HG03280 (cell line): ENCODE data around the gene CTNNA2.

ENCODE experiments used
- ATAC-seq: cut with Tn5 transposase; IDR thresholded peaks from one replicate; pipeline ENCODE4 v1.9.1; 2021; ENCODE audit warnings: mild to moderate bottlenecking, moderate library complexity; ENCODE audit not compliant: unreplicated experiment

The CTNNA2 gene

GRCh38 chr2:80621656-80622055 is 1108.8 kb downstream of the CTNNA2 start:
- ATAC-seq, result no peak

- no peak for ATAC-seq
Observed at GRCh38 chr2:80624062-80624461, 1111.2 kb downstream of the CTNNA2 start.

- ATAC-seq, result no peak
Observed at GRCh38 chr2:80634590-80634989, 1121.7 kb downstream of the CTNNA2 start.

- no peak for ATAC-seq
Observed at GRCh38 chr2:80638783-80639182, 1125.9 kb downstream of the CTNNA2 start.

DNA sequence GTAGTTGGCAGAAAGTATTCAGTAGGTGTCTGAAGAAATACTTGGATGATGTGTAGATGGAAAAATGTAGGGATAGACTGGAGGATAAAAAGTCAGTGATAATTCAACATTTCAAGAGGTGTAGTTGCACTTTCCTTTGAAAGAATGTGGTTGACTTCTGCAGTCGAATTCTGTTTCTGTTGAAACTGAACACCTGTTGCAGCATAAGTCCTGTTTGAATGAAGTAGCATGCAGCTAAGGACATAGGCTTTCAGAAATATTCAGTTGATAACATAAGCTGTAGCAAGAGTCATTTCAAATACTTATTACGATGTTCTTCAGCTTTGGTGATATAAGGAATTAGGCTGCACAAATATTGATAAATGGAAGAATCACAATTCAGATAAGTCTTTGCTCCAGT is 1129.6 kb downstream of the CTNNA2 start:
- ATAC-seq, result no peak

- ATAC-seq, result no peak
Observed at GRCh38 chr2:80643598-80643997, 1130.7 kb downstream of the CTNNA2 start.

DNA sequence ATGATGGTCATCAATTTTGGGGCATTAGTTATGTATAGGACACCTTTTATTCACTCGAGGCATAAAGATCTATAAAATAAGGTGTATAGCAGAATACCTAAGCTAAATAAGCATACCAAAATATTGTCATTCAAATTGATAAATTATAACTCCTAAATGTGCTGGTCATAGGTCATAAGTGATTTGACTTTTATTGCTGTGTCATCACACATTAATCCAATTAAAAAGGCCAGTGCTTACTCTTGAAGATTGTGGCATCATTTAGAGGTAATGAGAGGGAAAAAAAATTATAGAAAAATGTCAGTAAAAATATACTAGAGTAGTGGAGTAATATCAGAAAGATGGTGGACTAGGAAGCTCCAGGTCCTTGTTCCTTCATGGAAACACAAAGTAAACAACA is 1138.6 kb downstream of the CTNNA2 start:
- ATAC-seq, result no peak

DNA sequence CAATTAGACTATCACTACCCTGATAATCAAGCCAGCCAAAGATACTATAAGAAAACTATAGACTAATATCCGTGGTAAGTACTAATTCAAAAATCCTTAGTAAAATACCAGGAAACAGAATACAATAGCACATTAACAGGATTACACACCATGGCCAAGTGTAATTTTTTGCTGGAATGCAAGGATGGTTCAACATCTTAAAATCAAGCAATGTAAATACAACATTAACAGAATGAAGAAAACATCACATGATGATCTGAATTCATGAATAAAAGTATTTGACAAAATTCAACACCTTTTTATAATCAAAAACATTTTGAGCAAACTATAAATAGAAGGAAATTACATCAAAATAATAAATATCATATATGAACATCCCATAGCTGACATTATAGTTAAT is 1142.4 kb downstream of the CTNNA2 start:
- ATAC-seq, result no peak

DNA sequence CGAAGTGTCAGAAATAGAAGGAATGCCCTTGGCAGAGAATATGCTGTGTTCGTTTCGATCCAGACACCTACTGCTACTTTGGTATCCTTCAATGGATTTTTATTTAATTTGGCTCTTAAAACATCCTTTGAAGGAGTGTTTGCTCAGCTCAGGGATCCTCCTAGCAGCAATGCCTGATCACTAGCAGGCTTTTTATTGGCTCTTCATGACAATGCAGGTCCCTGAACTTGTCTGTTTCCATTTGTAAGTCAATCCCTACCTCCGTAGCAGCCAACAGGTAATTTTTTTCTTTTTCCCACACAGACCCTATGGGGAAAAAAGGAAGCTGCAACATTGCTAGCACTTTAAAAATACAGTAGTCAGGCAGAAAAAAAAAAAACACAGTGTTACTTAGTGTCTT is 1157.9 kb downstream of the CTNNA2 start:
- no peak for ATAC-seq

DNA sequence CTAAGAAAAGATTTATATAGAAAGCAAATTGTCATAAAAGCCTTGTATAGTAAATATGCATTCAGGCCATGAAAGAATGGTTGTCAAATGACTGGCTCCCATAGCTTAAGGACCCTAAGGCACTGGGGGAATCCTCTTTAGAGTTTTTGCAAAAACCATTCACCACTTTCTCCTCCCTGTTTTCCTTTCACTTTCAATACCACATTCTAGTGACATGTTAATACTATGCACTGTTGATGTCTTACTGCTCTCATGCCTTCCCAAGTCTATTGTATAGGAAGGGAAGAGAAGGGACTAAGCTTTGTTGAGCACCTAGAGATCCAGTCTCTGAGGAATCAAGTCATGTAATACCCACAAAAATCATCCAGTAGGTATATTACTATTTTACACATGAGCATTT is 1174.7 kb downstream of the CTNNA2 start:
- ATAC-seq, result no peak

GRCh38 chr2:80689106-80689505 is 1176.3 kb downstream of the CTNNA2 start:
- no peak for ATAC-seq
